Measurements from ENCODE around the gene ANAPC5. TPM values are rescaled to one million over a fixed set of nuclear protein-coding genes. Genes with fewer than 3 reads are reported as not detected.

Gene ANAPC5
- total RNA-seq, 1 donor from 2014 or later = 85.8 TPM

DNA sequence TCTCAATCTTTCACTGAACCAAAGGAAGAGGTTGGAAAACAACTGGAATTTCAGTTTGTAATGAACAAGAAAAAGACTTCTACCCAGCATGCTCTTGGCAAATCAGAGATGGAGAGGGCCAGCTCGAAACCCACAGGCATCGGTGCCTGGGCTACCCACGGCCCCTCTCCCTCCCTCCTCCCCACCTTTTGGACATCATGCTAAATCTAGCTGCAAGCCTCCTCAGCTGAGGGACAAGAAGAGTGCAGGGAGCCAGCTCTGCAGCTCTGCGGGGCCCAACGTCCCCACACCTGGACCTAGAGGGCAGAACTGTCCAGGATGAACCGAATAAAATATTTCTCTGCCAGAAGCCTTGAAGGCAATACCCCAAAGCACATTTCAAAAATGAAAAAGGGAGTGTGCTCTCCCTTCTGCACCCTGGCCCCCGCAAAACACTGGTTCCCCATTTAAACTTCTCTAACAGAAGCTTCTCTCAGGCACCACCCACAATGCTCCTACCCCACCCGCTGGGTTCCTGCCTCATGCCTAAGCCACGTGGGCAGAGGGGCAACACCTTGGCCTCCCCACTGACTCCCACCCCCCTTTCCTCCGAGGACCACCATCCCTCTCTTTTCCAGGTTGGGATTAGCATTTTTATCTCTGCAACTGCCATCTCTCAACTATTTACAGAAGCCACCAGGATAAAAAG, 63.9 kb downstream of the ANAPC5 start:
- peaks cover 6% of the 10 kb centered on the region for H3K79me2 ChIP-seq (ENCODE audit: insufficient read depth, low read length)
- DNase-seq (ENCODE audit: low read depth) (no peak), FAIRE-seq (no peak)
- no peak overlapping the region for H3K9ac ChIP-seq (ENCODE audit: low read length)
- H3K27ac ChIP-seq (ENCODE audit: low read depth, low read length) = no peak overlapping the region
- Mint-ChIP-seq H3K36me3 (ENCODE audit: low read depth, unreplicated experiment) (peaks cover 10% of the 10 kb centered on the region), H3K4me3 (ENCODE audit: unreplicated experiment) (peak overlapping the region; percentile 54), H3K9me3 (ENCODE audit: unreplicated experiment) (no peaks in the 10 kb centered on the region), H3K27ac (ENCODE audit: unreplicated experiment) (peak overlapping the region; percentile 41), H3K27me3 (ENCODE audit: low read depth, unreplicated experiment) (no peaks in the 10 kb centered on the region), H3K4me1 (ENCODE audit: low read depth, unreplicated experiment) (peaks cover 3% of the 10 kb centered on the region)
- no peaks in the 10 kb centered on the region for H3K27me3 ChIP-seq (ENCODE audit: insufficient read depth, low read length)
- H3K4me3 ChIP-seq (ENCODE audit: insufficient read depth, low read depth, low read length) = no peak overlapping the region
- no peak overlapping the region for H3K4me2 ChIP-seq (ENCODE audit: low read length)
- peaks cover 50% of the 10 kb centered on the region for H4K20me1 ChIP-seq (ENCODE audit: insufficient read depth, low read length)
- peaks cover 2% of the 10 kb centered on the region for H3K36me3 ChIP-seq (ENCODE audit: insufficient read depth, low read length)
- H2AFZ ChIP-seq (ENCODE audit: low read depth, low read length) = no peak overlapping the region
- H3K4me1 ChIP-seq (ENCODE audit: insufficient read depth, low read length) = no peaks in the 10 kb centered on the region
- no peak for TF ChIP-seq CTCF (IDR thresholded peaks at IDR 0.05; ENCODE audit: insufficient read depth, low read depth, low read length)
- H3K9me3 ChIP-seq (ENCODE audit: insufficient read depth, low read depth, low read length) = no peaks in the 10 kb centered on the region

DNA sequence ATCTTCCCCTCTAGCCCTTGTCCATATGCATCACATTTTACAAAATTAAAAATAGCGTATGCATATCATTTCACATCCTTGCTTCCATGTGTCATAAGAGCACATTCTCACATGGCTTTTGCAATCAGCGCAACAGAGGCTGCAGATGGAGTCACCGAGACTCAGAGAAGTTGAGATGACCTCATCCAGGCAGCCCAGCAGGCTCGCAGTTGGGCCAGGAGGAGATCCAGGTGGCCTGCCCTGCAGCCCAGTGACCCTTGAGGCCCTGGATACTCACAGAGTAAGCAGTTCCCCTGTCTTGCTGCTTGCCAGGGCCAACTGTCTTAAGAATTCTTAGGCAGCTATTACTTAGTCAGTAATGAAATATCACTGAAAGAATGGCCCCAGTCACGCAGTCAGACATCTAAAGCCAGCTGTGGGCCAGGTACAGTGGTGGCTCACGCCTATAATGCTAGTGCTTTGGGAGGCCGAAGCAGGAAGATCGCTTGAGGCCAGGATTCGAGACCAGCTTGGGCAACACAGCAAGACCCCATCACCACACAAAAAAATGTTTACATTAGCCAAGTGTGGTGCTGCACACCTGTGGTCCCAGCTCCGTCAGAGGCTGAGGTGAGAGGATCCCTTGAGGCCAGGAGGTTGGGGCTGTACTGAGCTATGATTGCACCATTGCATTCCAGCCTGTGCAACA, 64.8 kb downstream of the ANAPC5 start:
- Histone ChIP-seq H3K36me3 (ENCODE audit: insufficient read depth, low read length) (peaks cover 2% of the 10 kb centered on the region), H3K79me2 (ENCODE audit: insufficient read depth, low read length) (peaks cover 6% of the 10 kb centered on the region), H3K27me3 (ENCODE audit: insufficient read depth, low read length) (no peaks in the 10 kb centered on the region), H3K4me2 (ENCODE audit: low read length) (no peak overlapping the region), H4K20me1 (ENCODE audit: insufficient read depth, low read length) (peaks cover 48% of the 10 kb centered on the region), H3K27ac (ENCODE audit: low read depth, low read length) (no peak overlapping the region), H3K4me1 (ENCODE audit: insufficient read depth, low read length) (no peaks in the 10 kb centered on the region), H3K4me3 (ENCODE audit: insufficient read depth, low read depth, low read length) (no peak overlapping the region), H3K9ac (ENCODE audit: low read length) (no peak overlapping the region), H2AFZ (ENCODE audit: low read depth, low read length) (no peak overlapping the region), H3K9me3 (ENCODE audit: insufficient read depth, low read depth, low read length) (no peaks in the 10 kb centered on the region)
- H3K27ac Mint-ChIP-seq (ENCODE audit: unreplicated experiment) = no peak overlapping the region
- DNase-seq (ENCODE audit: low read depth) (no peak), FAIRE-seq (no peak)
- peaks cover 10% of the 10 kb centered on the region for H3K36me3 Mint-ChIP-seq (ENCODE audit: low read depth, unreplicated experiment)
- peaks cover 3% of the 10 kb centered on the region for H3K4me1 Mint-ChIP-seq (ENCODE audit: low read depth, unreplicated experiment)
- no peak for TF ChIP-seq EZH2 (IDR thresholded peaks at IDR 0.05; ENCODE audit: insufficient read depth, low read length)
- TF ChIP-seq CTCF (IDR thresholded peaks at IDR 0.05; ENCODE audit: insufficient read depth, low read depth, low read length) = no peak
- H3K27me3 Mint-ChIP-seq (ENCODE audit: low read depth, unreplicated experiment) = no peaks in the 10 kb centered on the region
- H3K9me3 Mint-ChIP-seq (ENCODE audit: unreplicated experiment) = no peaks in the 10 kb centered on the region
- H3K4me3 Mint-ChIP-seq (ENCODE audit: unreplicated experiment) = no peak overlapping the region

GRCh38 chr12:121285856-121286255, 66.4 kb downstream of the ANAPC5 start:
- H3K9ac ChIP-seq (ENCODE audit: low read length) = no peak overlapping the region
- peaks cover 3% of the 10 kb centered on the region for H3K4me1 Mint-ChIP-seq (ENCODE audit: low read depth, unreplicated experiment)
- no peaks in the 10 kb centered on the region for H3K9me3 ChIP-seq (ENCODE audit: insufficient read depth, low read depth, low read length)
- H3K27me3 Mint-ChIP-seq (ENCODE audit: low read depth, unreplicated experiment) = no peaks in the 10 kb centered on the region
- peaks cover 50% of the 10 kb centered on the region for H4K20me1 ChIP-seq (ENCODE audit: insufficient read depth, low read length)
- no peak for DNase-seq (ENCODE audit: low read depth)
- H3K4me3 ChIP-seq (ENCODE audit: insufficient read depth, low read depth, low read length) = no peak overlapping the region
- H3K4me1 ChIP-seq (ENCODE audit: insufficient read depth, low read length) = no peaks in the 10 kb centered on the region
- H3K4me2 ChIP-seq (ENCODE audit: low read length) = no peak overlapping the region
- no peak overlapping the region for H3K4me3 Mint-ChIP-seq (ENCODE audit: unreplicated experiment)
- no peaks in the 10 kb centered on the region for H3K27me3 ChIP-seq (ENCODE audit: insufficient read depth, low read length)
- peaks cover 6% of the 10 kb centered on the region for H3K79me2 ChIP-seq (ENCODE audit: insufficient read depth, low read length)
- H3K36me3 Mint-ChIP-seq (ENCODE audit: low read depth, unreplicated experiment) = peaks cover 10% of the 10 kb centered on the region
- H3K36me3 ChIP-seq (ENCODE audit: insufficient read depth, low read length) = peaks cover 2% of the 10 kb centered on the region
- H3K27ac Mint-ChIP-seq (ENCODE audit: unreplicated experiment) = no peak overlapping the region
- H3K9me3 Mint-ChIP-seq (ENCODE audit: unreplicated experiment) = no peaks in the 10 kb centered on the region
- H2AFZ ChIP-seq (ENCODE audit: low read depth, low read length) = no peak overlapping the region
- H3K27ac ChIP-seq (ENCODE audit: low read depth, low read length) = no peak overlapping the region
- TF ChIP-seq CTCF (IDR thresholded peaks at IDR 0.05; ENCODE audit: insufficient read depth, low read depth, low read length) (no peak), EZH2 (IDR thresholded peaks at IDR 0.05; ENCODE audit: insufficient read depth, low read length) (no peak)
- FAIRE-seq = no peak
